Measurements from ENCODE around the gene KLHL29. TPM values are rescaled to one million over a fixed set of nuclear protein-coding genes. Genes with fewer than 3 reads are reported as not detected.

Gene KLHL29
- total RNA-seq, 1 experiment from 2014 or later: 2.4 TPM

GRCh38 chr2:23456396-23456795 lies 71.4 kb downstream of the KLHL29 start:
- Mint-ChIP-seq H3K27ac (no peak overlapping the region), H3K4me3 (no peak overlapping the region), H3K9me3 (no peaks in the 10 kb centered on the region), H3K4me1 (peaks cover 4 to 13% of the 10 kb centered on the region in 2 experiments), H3K36me3 (ENCODE audit: insufficient read depth in 1 of 3, low read depth in 3 of 3) (no peaks in the 10 kb centered on the region), H3K27me3 (ENCODE audit: low read depth) (no peaks in the 10 kb centered on the region; the same call in 1 of the 2 replicates)
- Histone ChIP-seq H3K79me1 (ENCODE audit: insufficient read depth, low read depth, low read length, poor library complexity, severe bottlenecking) (no peaks in the 10 kb centered on the region), H4K5ac (ENCODE audit: insufficient read length, low read depth, low read length) (no peak overlapping the region), H3K4me1 (ENCODE audit: insufficient read depth, low read length) (no peaks in the 10 kb centered on the region; the same call in 1 of the 2 replicates), H3K4me2 (ENCODE audit: insufficient read depth, insufficient read length, low read length) (no peak overlapping the region), H3K56ac (ENCODE audit: insufficient read length, low read depth, low read length) (no peak overlapping the region), H3K23me2 (ENCODE audit: insufficient read length, low read depth, low read length, poor library complexity, severe bottlenecking) (peaks cover 3% of the 10 kb centered on the region), H3K79me2 (ENCODE audit: insufficient read depth, low read length) (no peaks in the 10 kb centered on the region), H2AFZ (ENCODE audit: low read length) (no peak overlapping the region), H3K9ac (ENCODE audit: extremely low read depth, insufficient read length, low read length) (no peak overlapping the region), H2BK20ac (ENCODE audit: low read depth, low read length, poor library complexity, severe bottlenecking) (no peak overlapping the region), H4K91ac (ENCODE audit: insufficient read length, low read depth, low read length) (no peak overlapping the region), H3K18ac (ENCODE audit: insufficient read length, low read depth, low read length) (no peak overlapping the region), H3T11ph (ENCODE audit: low read length) (no peak overlapping the region), H4K8ac (replicated peaks; ENCODE audit: insufficient read length, low read depth, low read length) (no peak overlapping the region), H3K27ac (ENCODE audit: insufficient read length, low read depth, low read length) (no peak overlapping the region), H3K27me3 (ENCODE audit: insufficient read depth, low read length) (no peaks in the 10 kb centered on the region), H4K20me1 (ENCODE audit: control insufficient read depth, insufficient read depth, insufficient read length) (no peaks in the 10 kb centered on the region), H2BK12ac (ENCODE audit: insufficient read length, low read depth, low read length) (no peak overlapping the region), H2AK5ac (ENCODE audit: insufficient read length, low read length) (no peak overlapping the region), H3K9me3 (ENCODE audit: control insufficient read depth, low read depth, low read length) (no peaks in the 10 kb centered on the region), H2BK15ac (ENCODE audit: low read depth, low read length) (no peak overlapping the region), H2BK120ac (ENCODE audit: low read depth, low read length, poor library complexity, severe bottlenecking) (no peak overlapping the region), H3K4ac (ENCODE audit: low read depth, low read length) (no peak overlapping the region; the same call in 1 of the 2 replicates), H2BK5ac (ENCODE audit: insufficient read length, low read length) (no peak overlapping the region), H3K14ac (ENCODE audit: insufficient read depth, low read length) (no peak overlapping the region), H3K23ac (ENCODE audit: insufficient read length, low read depth, low read length) (no peak overlapping the region)
- no CpG with 5 or more reads among the region's 17 CpGs for WGBS (ENCODE audit: extremely low coverage, insufficient read length, low lambda C conversion rate)
- DNase-seq: no peak
- no peak for TF ChIP-seq CTCF (conservative IDR thresholded peaks at IDR 0.05)
